GM06990 (cell line): ENCODE measurements around the gene CD52.

ENCODE experiments used
- DNase-seq: peaks from one replicate; pipeline ENCODE4 v3.0.0-alpha.2; 2011; ENCODE audit not compliant: insufficient read length; ENCODE audit errors: extremely low read depth
- H3K27me3 ChIP-seq: replicated peaks from 2 replicates; pipeline ENCODE4 v1.6.0; 2011; ENCODE audit warnings: low read length; ENCODE audit not compliant: control insufficient read depth, insufficient read depth
- H3K36me3 ChIP-seq: 2 replicates; pipeline ENCODE4 v1.5.1; 2011; ENCODE audit warnings: low read length; ENCODE audit not compliant: control insufficient read depth, insufficient read depth
- H3K4me3 ChIP-seq: replicated peaks from 2 replicates; pipeline ENCODE4 v1.5.1; 2011; ENCODE audit warnings: low read depth, mild to moderate bottlenecking, control low read depth, low read length
- TF ChIP-seq, protein P1 (sequence below): IDR thresholded peaks from 2 replicates; pipeline ENCODE4 v1.5.1; 2011; ENCODE audit warnings: low read length, control low read depth, mild to moderate bottlenecking, inconsistent platforms; ENCODE audit not compliant: insufficient read depth, poor library complexity, severe bottlenecking

The CD52 gene

DNA sequence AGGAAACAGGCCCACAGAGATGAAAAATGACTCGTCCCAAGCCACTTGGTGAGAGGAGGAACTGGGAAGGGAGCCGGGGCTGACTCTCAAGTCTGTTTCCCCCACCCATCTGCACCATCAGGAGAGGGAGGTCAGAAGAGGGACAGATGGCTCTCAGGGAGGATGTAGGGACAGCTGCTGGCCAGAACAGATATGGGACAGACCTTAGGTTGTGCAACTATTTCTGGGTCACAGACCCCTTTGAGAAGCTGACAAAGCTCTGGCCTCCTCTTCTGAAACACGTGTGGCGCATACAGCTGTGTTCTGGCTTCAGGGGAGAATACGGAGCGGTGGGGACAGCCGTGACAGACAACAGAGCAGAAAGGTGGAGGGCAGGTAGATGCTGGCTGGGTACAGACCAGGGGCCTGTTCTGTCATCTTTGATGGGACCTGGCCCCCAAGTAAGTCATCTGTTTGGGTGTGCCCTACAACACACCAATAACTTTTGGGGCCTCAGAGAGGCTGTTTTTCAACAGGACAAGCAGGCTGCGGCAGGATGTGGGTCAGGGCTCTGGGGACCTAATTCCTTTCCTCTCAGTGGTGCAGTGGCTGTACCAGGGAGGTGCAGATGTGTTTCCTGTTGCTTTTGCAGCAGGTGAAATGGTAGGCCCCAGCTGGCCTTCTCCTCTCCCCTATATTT is 30.6 kb upstream of the CD52 start:
- TF ChIP-seq, protein P1, sequence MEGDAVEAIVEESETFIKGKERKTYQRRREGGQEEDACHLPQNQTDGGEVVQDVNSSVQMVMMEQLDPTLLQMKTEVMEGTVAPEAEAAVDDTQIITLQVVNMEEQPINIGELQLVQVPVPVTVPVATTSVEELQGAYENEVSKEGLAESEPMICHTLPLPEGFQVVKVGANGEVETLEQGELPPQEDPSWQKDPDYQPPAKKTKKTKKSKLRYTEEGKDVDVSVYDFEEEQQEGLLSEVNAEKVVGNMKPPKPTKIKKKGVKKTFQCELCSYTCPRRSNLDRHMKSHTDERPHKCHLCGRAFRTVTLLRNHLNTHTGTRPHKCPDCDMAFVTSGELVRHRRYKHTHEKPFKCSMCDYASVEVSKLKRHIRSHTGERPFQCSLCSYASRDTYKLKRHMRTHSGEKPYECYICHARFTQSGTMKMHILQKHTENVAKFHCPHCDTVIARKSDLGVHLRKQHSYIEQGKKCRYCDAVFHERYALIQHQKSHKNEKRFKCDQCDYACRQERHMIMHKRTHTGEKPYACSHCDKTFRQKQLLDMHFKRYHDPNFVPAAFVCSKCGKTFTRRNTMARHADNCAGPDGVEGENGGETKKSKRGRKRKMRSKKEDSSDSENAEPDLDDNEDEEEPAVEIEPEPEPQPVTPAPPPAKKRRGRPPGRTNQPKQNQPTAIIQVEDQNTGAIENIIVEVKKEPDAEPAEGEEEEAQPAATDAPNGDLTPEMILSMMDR = no peak
- Histone ChIP-seq H3K4me3 (no peak overlapping the region), H3K36me3 (peaks cover 2% of the 10 kb centered on the region; the same call in 1 of the 2 replicates), H3K27me3 (no peaks in the 10 kb centered on the region)
- peak; percentile 71 for DNase-seq

DNA sequence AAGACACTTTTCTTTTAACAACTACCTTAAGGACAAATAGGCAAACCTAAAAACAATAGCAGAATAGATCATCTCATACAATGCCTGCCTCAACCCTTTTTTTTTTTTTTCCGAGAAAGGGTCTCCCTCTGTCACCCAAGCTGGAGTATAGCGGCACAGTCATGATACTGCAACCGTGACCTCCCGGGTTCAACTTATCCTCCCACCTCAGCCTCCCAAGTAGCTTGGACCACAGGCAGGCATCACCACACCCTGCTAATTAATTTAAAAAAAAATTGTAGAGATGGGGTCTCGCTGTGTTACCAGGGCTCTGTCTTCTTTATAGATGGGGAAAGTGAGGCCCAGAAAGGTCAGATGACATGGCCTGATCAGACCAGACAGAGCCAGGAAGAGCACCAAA is 29.9 kb upstream of the CD52 start:
- TF ChIP-seq, protein P1 = no peak
- DNase-seq = no peak
- Histone ChIP-seq H3K27me3 (no peaks in the 10 kb centered on the region), H3K36me3 (no peaks in the 10 kb centered on the region), H3K4me3 (no peak overlapping the region)

DNA sequence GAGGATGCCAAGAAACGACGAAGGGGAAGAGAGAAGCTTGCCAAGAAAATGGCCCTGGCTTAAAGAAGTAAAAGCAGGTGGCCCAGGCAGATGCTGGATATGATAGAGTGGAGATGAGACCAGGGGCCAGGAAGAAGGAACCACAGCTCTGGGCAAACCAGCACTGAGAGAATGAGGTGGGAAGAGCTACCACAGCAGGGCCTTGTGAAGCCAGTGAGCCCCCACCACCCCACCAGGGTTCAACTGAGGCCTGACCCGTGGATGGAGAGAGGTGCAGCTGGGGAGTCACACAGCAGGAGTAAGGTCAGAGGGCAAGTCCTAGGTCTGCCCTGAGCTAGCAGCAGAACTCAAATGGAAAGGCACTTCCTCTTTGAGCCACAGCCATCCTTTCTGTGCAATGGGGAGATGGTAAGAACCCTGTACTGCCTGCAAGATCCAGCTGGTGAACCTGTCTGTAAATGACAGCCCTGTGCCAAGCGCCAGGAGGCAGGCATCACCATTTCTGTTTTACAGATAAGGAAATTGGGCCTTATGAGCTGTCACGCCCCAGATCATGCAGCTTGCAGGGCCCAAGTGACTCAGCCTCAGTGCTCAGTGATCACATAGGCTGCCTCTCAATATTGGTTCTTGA is 29.3 kb upstream of the CD52 start:
- H3K4me3 ChIP-seq = no peak overlapping the region
- no peaks in the 10 kb centered on the region for H3K36me3 ChIP-seq
- DNase-seq = peak; percentile 63
- TF ChIP-seq, protein P1 = no peak
- H3K27me3 ChIP-seq = no peaks in the 10 kb centered on the region

DNA sequence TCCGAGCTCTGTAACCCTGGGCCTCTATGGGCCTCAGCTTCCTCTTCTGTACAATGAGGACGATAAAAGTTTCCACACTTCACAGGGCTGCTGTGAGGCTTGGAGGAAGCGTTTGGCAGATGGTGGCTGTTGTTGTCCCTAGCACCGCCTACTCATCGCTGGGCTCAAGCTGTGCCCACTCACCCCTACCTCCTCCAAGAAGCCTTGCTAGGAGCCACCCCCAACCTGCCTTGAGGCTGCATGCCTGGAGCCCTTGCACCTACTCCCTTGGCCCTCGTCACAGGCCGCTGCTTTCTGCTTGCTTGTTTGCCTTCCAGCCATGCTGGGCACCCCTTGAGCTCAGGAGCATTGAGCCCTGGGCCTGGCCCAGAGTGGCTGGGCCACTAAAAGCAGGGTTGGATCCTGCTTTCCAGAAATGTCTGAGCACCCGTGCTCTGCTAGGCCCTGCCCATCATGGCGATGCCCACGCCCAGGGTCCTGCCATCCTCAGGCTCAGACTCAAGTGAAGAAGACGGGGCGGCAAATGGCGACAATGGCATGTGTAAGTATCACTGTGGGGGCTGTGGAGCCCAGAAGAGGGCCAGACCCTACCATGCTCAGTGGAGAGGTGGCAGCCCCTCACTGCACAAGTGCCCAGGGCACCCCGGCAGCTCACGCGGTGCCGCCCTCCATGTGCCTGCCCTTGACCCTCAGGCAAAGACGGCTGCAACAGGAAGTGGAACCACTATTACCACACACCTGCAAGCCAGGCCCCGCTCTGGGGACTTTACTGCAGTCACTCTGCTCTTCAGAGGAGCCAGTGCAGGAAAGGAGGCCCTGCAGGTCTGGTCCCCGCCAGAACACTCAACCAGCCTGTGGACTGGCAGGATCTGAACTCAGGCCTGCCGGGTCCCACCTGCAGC is 28.3 kb upstream of the CD52 start:
- Histone ChIP-seq H3K36me3 (no peaks in the 10 kb centered on the region), H3K27me3 (no peaks in the 10 kb centered on the region), H3K4me3 (no peak overlapping the region)
- TF ChIP-seq, protein P1 = no peak
- DNase-seq = peak; percentile 76

DNA sequence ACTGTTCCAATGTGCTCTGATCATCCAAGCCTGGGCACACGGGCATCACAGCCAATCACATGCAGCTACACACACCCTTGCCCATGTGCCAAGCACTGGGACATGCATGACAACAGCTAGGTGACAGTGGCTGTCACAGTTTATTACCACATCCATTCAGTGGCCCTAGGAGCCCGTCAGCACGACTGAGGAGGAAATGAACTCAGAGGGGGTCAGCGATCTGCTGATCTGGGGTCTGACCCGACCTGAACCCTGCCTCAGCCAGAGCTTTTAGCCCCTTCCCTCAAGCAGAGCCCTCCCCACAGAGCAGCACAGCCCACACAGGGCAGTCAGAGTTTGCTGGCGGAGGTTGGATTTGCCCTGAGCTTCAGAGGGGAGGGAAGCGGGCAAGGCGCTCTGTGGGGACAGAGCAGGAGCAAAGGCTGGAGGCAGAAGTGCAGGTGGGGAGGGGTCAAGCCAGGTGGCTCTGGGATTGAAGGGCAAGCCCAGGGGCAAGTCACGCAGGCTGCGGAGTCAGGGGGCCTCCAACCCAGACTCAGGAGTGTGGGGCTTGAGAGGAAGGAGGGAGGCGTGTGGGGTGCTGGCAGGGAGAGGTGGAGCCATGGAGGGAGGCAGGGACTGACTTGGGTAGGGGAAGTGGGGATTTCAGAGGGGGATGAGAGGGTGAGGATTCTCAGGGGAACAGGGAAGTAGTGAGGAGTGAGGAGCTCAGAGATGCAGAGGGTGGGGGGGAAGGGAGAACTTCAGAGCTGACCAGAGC is 27.5 kb upstream of the CD52 start:
- no peak overlapping the region for H3K4me3 ChIP-seq
- H3K27me3 ChIP-seq = no peaks in the 10 kb centered on the region
- H3K36me3 ChIP-seq = no peaks in the 10 kb centered on the region
- TF ChIP-seq, protein P1 = no peak
- no peak for DNase-seq
